ENCODE results near the gene ADAM12.

- no peak for TF ChIP-seq CTCF (IDR thresholded peaks at IDR 0.05 in 8 of 11, conservative IDR thresholded peaks at IDR 0.05 in 3 of 11)
- TF ChIP-seq POLR2A (IDR thresholded peaks at IDR 0.05): no peak
- no peak for TF ChIP-seq POLR2AphosphoS5 (IDR thresholded peaks at IDR 0.05)
These were observed 300.3 kb downstream of the ADAM12 start for GRCh38 chr10:126087796-126088505.

Data from spleen (tissue), 7 donors.